ENCODE measurements around the gene PKD2. TPM values are rescaled to one million over a fixed set of nuclear protein-coding genes. Genes with fewer than 3 reads are reported as not detected.
"Not testable (repeated sequence)": the region's sequence is repeated elsewhere in the genome, so short reads cannot be mapped to it uniquely, and the experiment has no call there.

Gene PKD2
- total RNA-seq, 1 donor from 2014 or later = 40.4 TPM

- H3K36me3 ChIP-seq = no peaks in the 10 kb centered on the region
- H3K9ac ChIP-seq = no peak overlapping the region
These were observed 97.6 kb downstream of the PKD2 start for GRCh38 chr4:88104902-88105610.

DNA sequence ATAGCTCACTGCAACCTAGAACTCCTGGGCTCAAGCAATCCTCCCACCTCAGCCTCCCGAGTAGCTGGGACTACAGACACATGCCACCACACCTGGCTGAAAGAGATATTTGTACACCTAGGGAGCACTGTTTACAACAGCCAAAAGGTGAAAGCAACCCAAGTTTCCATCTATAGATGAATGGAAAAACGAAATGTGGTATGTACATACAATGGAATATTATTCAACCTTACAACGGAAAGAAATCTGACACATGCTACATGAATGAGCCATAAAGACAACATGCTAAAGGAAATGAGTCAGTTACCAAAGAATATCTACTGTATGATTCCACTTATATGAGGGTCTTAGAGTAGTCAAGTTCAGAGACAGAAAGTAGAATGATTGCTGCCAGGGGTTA is 98.8 kb downstream of the PKD2 start:
- Histone ChIP-seq H3F3A (ENCODE audit: low read depth) (no peaks in the 10 kb centered on the region), H3K4me3 (no peak overlapping the region), H2AFZ (replicated peaks) (no peak overlapping the region), H4K20me1 (ENCODE audit: low read depth) (no peaks in the 10 kb centered on the region), H3K79me2 (ENCODE audit: low read depth) (no peaks in the 10 kb centered on the region), H3K9ac (no peak overlapping the region), H3K9me3 (ENCODE audit: low read depth) (no peaks in the 10 kb centered on the region), H3K36me3 (no peaks in the 10 kb centered on the region), H3K27me3 (no peaks in the 10 kb centered on the region), H3K27ac (no peak overlapping the region), H3K4me2 (no peak overlapping the region), H3K4me1 (no peaks in the 10 kb centered on the region)
- H3K4me1 Mint-ChIP-seq = no peaks in the 10 kb centered on the region
- H3K27me3 Mint-ChIP-seq (ENCODE audit: insufficient read depth, low read depth) = no peaks in the 10 kb centered on the region
- no peak overlapping the region for H3K27ac Mint-ChIP-seq
- no peaks in the 10 kb centered on the region for H3K36me3 Mint-ChIP-seq
- H3K4me3 Mint-ChIP-seq = no peak overlapping the region
- no peak for DNase-seq (ENCODE audit: low spot score)
- no peaks in the 10 kb centered on the region for H3K9me3 Mint-ChIP-seq
- no peak for TF ChIP-seq EZH2 (IDR thresholded peaks at IDR 0.05)
- TF ChIP-seq EZH2phosphoT487 (IDR thresholded peaks at IDR 0.05) = no peak
- TF ChIP-seq CTCF (IDR thresholded peaks at IDR 0.05) = no peak

More at GRCh38 chr4:88104902-88105610, 97.6 kb downstream of the PKD2 start:
- no peaks in the 10 kb centered on the region for H3K4me1 ChIP-seq
- Mint-ChIP-seq H3K27ac (no peak overlapping the region), H3K4me1 (no peaks in the 10 kb centered on the region), H3K27me3 (ENCODE audit: insufficient read depth, low read depth) (no peaks in the 10 kb centered on the region), H3K9me3 (no peaks in the 10 kb centered on the region), H3K4me3 (no peak overlapping the region), H3K36me3 (no peaks in the 10 kb centered on the region)
- TF ChIP-seq EZH2phosphoT487 (IDR thresholded peaks at IDR 0.05) (no peak), EZH2 (IDR thresholded peaks at IDR 0.05) (no peak), CTCF (IDR thresholded peaks at IDR 0.05) (no peak)
- H3K4me2 ChIP-seq = no peak overlapping the region
- no peaks in the 10 kb centered on the region for H3K9me3 ChIP-seq (ENCODE audit: low read depth)
- no peak overlapping the region for H3K27ac ChIP-seq
- H3K79me2 ChIP-seq (ENCODE audit: low read depth) = no peaks in the 10 kb centered on the region
- no peak overlapping the region for H2AFZ ChIP-seq (replicated peaks)
- DNase-seq (ENCODE audit: low spot score) = no peak
- H3K27me3 ChIP-seq = no peaks in the 10 kb centered on the region
- H3K4me3 ChIP-seq = no peak overlapping the region
- no peaks in the 10 kb centered on the region for H4K20me1 ChIP-seq (ENCODE audit: low read depth)
- no peaks in the 10 kb centered on the region for H3F3A ChIP-seq (ENCODE audit: low read depth)

DNA sequence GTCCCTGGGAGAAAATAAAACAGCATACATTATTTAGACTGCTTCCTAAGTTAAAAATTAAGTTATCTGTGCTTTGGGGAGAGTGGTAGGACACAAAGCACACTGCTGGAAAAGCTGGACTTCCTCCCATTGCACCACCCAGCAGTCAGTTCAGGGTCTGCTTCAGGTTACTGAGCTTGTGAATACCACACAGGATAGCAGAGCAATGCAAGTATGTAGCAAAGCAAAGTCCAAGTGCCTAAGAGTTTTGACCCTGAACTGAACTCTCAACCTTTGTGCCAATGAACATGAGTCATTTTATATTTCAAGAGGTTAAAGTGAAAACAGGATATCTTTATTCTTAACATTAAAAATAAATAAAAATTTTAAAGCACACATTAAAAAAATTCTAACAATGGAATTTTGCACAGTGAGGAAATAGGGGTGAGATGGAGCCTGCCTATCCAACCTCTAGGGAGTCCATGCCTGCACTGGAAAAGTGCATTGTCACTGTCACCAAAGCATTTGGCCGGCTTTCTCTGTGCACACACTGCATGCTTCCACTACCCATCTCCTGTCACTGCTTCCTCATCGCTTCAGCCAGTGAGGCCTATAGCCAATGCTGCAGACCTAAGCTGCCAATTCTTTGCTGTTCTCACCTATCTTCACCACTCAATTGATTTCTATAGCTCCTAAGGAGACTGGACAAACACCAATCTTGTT is 100.1 kb downstream of the PKD2 start:
- Histone ChIP-seq H3F3A (ENCODE audit: low read depth) (no peaks in the 10 kb centered on the region), H3K4me2 (no peak overlapping the region), H3K27me3 (no peaks in the 10 kb centered on the region), H3K36me3 (no peaks in the 10 kb centered on the region), H3K4me3 (no peak overlapping the region), H3K9me3 (ENCODE audit: low read depth) (no peaks in the 10 kb centered on the region), H3K4me1 (no peaks in the 10 kb centered on the region), H4K20me1 (ENCODE audit: low read depth) (no peaks in the 10 kb centered on the region), H3K9ac (no peak overlapping the region), H2AFZ (replicated peaks) (no peak overlapping the region), H3K79me2 (ENCODE audit: low read depth) (no peaks in the 10 kb centered on the region), H3K27ac (no peak overlapping the region)
- H3K4me3 Mint-ChIP-seq = no peak overlapping the region
- TF ChIP-seq CTCF (IDR thresholded peaks at IDR 0.05) (no peak), EZH2 (IDR thresholded peaks at IDR 0.05) (no peak), EZH2phosphoT487 (IDR thresholded peaks at IDR 0.05) (no peak)
- H3K4me1 Mint-ChIP-seq = no peaks in the 10 kb centered on the region
- H3K27ac Mint-ChIP-seq = no peak overlapping the region
- no peaks in the 10 kb centered on the region for H3K9me3 Mint-ChIP-seq
- H3K36me3 Mint-ChIP-seq = no peaks in the 10 kb centered on the region
- no peaks in the 10 kb centered on the region for H3K27me3 Mint-ChIP-seq (ENCODE audit: insufficient read depth, low read depth)
- DNase-seq (ENCODE audit: low spot score) = no peak

- H3K27ac ChIP-seq; H3K9me3 ChIP-seq (ENCODE audit: low read depth); H3K36me3 Mint-ChIP-seq; H3K27me3 Mint-ChIP-seq (ENCODE audit: insufficient read depth, low read depth); H3F3A ChIP-seq (ENCODE audit: low read depth); H3K4me3 ChIP-seq; H3K79me2 ChIP-seq (ENCODE audit: low read depth); H3K27me3 ChIP-seq; H3K4me1 Mint-ChIP-seq; H3K4me1 ChIP-seq; H3K27ac Mint-ChIP-seq; H3K9me3 Mint-ChIP-seq; H3K4me3 Mint-ChIP-seq; H3K4me2 ChIP-seq; DNase-seq (ENCODE audit: low spot score); H2AFZ ChIP-seq (replicated peaks); H3K36me3 ChIP-seq; H3K9ac ChIP-seq; H4K20me1 ChIP-seq (ENCODE audit: low read depth): not testable (repeated sequence)
These were observed 100.7 kb downstream of the PKD2 start for GRCh38 chr4:88108108-88108465.

Data from neural progenitor cell (in vitro differentiated cells).